Mesenchymal stem cell (in vitro differentiated cells and primary cell): ENCODE results near the gene UGT1A10.

Experiments used
- DNase-seq: peaks from one replicate; pipeline ENCODE4 v3.0.0-alpha.2; 2013
- H2AFZ ChIP-seq: one replicate; pipeline ENCODE4 v1.6.1; 2013; ENCODE audit warnings: low read depth, mild to moderate bottlenecking, control low read depth, inconsistent platforms, low read length, moderate library complexity
- H2AK5ac ChIP-seq: 2 replicates; pipeline ENCODE4 v1.6.1; 2013; ENCODE audit warnings: low read length, moderate library complexity, mild to moderate bottlenecking, inconsistent platforms; ENCODE audit not compliant: severe bottlenecking
- H2BK120ac ChIP-seq: one replicate; pipeline ENCODE4 v1.6.1; 2013; ENCODE audit warnings: low read depth, mild to moderate bottlenecking, inconsistent platforms, low read length, moderate library complexity
- H2BK12ac ChIP-seq, 2 experiments: one replicate each; pipeline ENCODE4 v1.6.1; 2013; ENCODE audit warnings: inconsistent platforms in 2 of 2, low read length in 2 of 2, mild to moderate bottlenecking in 2 of 2, moderate library complexity in 2 of 2, control low read depth in 1 of 2
- H2BK15ac ChIP-seq: one replicate; pipeline ENCODE4 v1.6.1; 2013; ENCODE audit warnings: mild to moderate bottlenecking, low read depth, inconsistent platforms; ENCODE audit not compliant: poor library complexity, severe bottlenecking
- H2BK5ac ChIP-seq: 2 replicates; pipeline ENCODE4 v1.6.1; 2013; ENCODE audit warnings: low read depth, mild to moderate bottlenecking, low read length, control low read depth, inconsistent platforms; ENCODE audit not compliant: poor library complexity, severe bottlenecking
- H3K14ac ChIP-seq, 2 experiments: one replicate each; pipeline ENCODE4 v1.6.1; 2013; ENCODE audit warnings: inconsistent platforms in 2 of 2, low read length in 2 of 2, control low read depth in 1 of 2, mild to moderate bottlenecking in 1 of 2, moderate library complexity in 1 of 2
- H3K18ac ChIP-seq, 2 experiments: one replicate each; pipeline ENCODE4 v1.6.1; 2013; ENCODE audit warnings: inconsistent platforms in 2 of 2, low read length in 2 of 2, control low read depth in 1 of 2, low read depth in 1 of 2, mild to moderate bottlenecking in 1 of 2
- H3K23ac ChIP-seq, 2 experiments: one replicate each; pipeline ENCODE4 v1.6.1; 2013; ENCODE audit warnings: inconsistent platforms in 2 of 2, low read length in 2 of 2, mild to moderate bottlenecking in 2 of 2, moderate library complexity in 2 of 2, control low read depth in 1 of 2
- H3K27ac ChIP-seq: 2 replicates; pipeline ENCODE4 v1.5.1; 2013; ENCODE audit warnings: mild to moderate bottlenecking, moderate library complexity, low read length, control low read depth, inconsistent platforms; ENCODE audit not compliant: poor library complexity, severe bottlenecking
- H3K27me3 ChIP-seq, 2 experiments: 2 replicates each; pipeline versions ENCODE4 v1.6.1 to v1.7.0; 2013; ENCODE audit warnings: low read length in 2 of 2, mild to moderate bottlenecking in 2 of 2, moderate library complexity in 2 of 2, control low read depth in 1 of 2, inconsistent platforms in 1 of 2; ENCODE audit not compliant: control insufficient read depth in 1 of 2, insufficient read depth in 1 of 2
- H3K36me3 ChIP-seq, 2 experiments: 2 replicates each; pipeline versions ENCODE4 v1.6.1 to v1.7.0; 2013; ENCODE audit warnings: low read length in 2 of 2, control low read depth in 1 of 2, inconsistent platforms in 1 of 2, low read depth in 1 of 2, mild to moderate bottlenecking in 1 of 2; ENCODE audit not compliant: insufficient read depth in 2 of 2, control insufficient read depth in 1 of 2
- H3K4ac ChIP-seq, 2 experiments: one replicate each; pipeline ENCODE4 v1.6.1; 2013; ENCODE audit warnings: inconsistent platforms in 2 of 2, low read length in 2 of 2, mild to moderate bottlenecking in 2 of 2, moderate library complexity in 2 of 2, control low read depth in 1 of 2, low read depth in 1 of 2
- H3K4me1 ChIP-seq: 2 replicates; pipeline ENCODE4 v1.6.1; 2013; ENCODE audit warnings: low read depth, low read length, control low read depth; ENCODE audit not compliant: control insufficient read depth, insufficient read depth
- H3K4me2 ChIP-seq: 2 replicates; pipeline ENCODE4 v1.6.1; 2013; ENCODE audit warnings: low read length, mild to moderate bottlenecking, inconsistent platforms; ENCODE audit not compliant: poor library complexity, severe bottlenecking
- H3K4me3 ChIP-seq, 2 experiments: 2 replicates each; pipeline versions ENCODE4 v1.5.1 to v1.7.0; 2013; ENCODE audit warnings: low read length in 2 of 2, mild to moderate bottlenecking in 2 of 2, control low read depth in 1 of 2, low read depth in 1 of 2; ENCODE audit not compliant: insufficient read depth in 1 of 2
- H3K79me1 ChIP-seq: replicated peaks from 2 replicates; pipeline ENCODE4 v1.6.1; 2013; ENCODE audit warnings: mild to moderate bottlenecking, control low read depth, low read length, inconsistent platforms; ENCODE audit not compliant: poor library complexity, severe bottlenecking
- H3K9ac ChIP-seq: 2 replicates; pipeline ENCODE4 v1.7.0; 2013; ENCODE audit warnings: mild to moderate bottlenecking, low read length, moderate library complexity
- H3K9me3 ChIP-seq: 2 replicates; pipeline ENCODE4 v1.7.0; 2013; ENCODE audit warnings: mild to moderate bottlenecking, low read length; ENCODE audit not compliant: control insufficient read depth
- H4K8ac ChIP-seq: one replicate; pipeline ENCODE4 v1.6.1; 2013; ENCODE audit warnings: inconsistent platforms, mild to moderate bottlenecking, low read length, moderate library complexity
- H4K91ac ChIP-seq: one replicate; pipeline ENCODE4 v1.6.1; 2013; ENCODE audit warnings: mild to moderate bottlenecking, low read length, inconsistent platforms
- WGBS: methylation state at CpG from one replicate; pipeline ENCODE4 v1.1.7; 2013; ENCODE audit warnings: mixed read lengths; 5-methylcytosine and 5-hydroxymethylcytosine counted together

Gene UGT1A10

GRCh38 chr2:233668605-233669260, 32.5 kb downstream of the UGT1A10 start:
- Histone ChIP-seq H3K9ac (no peak overlapping the region), H3K27me3 (no peaks in the 10 kb centered on the region), H3K27ac (no peak overlapping the region), H3K18ac (no peak overlapping the region), H2AFZ (no peak overlapping the region), H3K4me3 (no peak overlapping the region), H3K9me3 (peaks cover 3% of the 10 kb centered on the region), H3K79me1 (no peaks in the 10 kb centered on the region), H3K23ac (no peak overlapping the region), H3K36me3 (no peaks in the 10 kb centered on the region), H3K14ac (no peak overlapping the region), H2AK5ac (no peak overlapping the region), H2BK5ac (no peak overlapping the region), H2BK120ac (no peak overlapping the region), H3K4ac (no peak overlapping the region), H4K91ac (no peak overlapping the region), H3K4me1 (no peaks in the 10 kb centered on the region), H2BK12ac (no peak overlapping the region), H4K8ac (no peak overlapping the region), H2BK15ac (no peak overlapping the region), H3K4me2 (no peak overlapping the region)
- 92% methylated on average over 3 of the region's 4 CpGs for WGBS
- no peak for DNase-seq

GRCh38 chr2:233671290-233672161, 35.3 kb downstream of the UGT1A10 start, which contains the start of gene UGT1A9:
Gene UGT1A9, plus strand, starts transcription at chr2:233671898. Its CDS starts 37 bp downstream, at chr2:233671935.
- H3K4ac ChIP-seq, result no peak within 1 kb of the TSS
- H2AFZ ChIP-seq, result no peak within 1 kb of the TSS
- H2BK12ac ChIP-seq, result no peak within 1 kb of the TSS
- no peak within 1 kb of the TSS for H2BK120ac ChIP-seq
- no peaks in the 10 kb centered on the region for H3K4me1 ChIP-seq
- H3K27me3 ChIP-seq, result no peaks in the 10 kb centered on the region
- no peak within 1 kb of the TSS for H3K14ac ChIP-seq
- 67% methylated on average over 5 of the region's 5 CpGs for WGBS
- no peak within 1 kb of the TSS for H3K9ac ChIP-seq
- H3K27ac ChIP-seq, result no peak within 1 kb of the TSS
- no peak within 1 kb of the TSS for H3K4me2 ChIP-seq
- H2AK5ac ChIP-seq, result no peak within 1 kb of the TSS
- H3K23ac ChIP-seq, result no peak within 1 kb of the TSS
- no peak within 1 kb of the TSS for H4K8ac ChIP-seq
- H3K79me1 ChIP-seq, result no peaks in the 10 kb centered on the region
- H2BK5ac ChIP-seq, result no peak within 1 kb of the TSS
- no peak within 1 kb of the TSS for H3K4me3 ChIP-seq
- no peak within 1 kb of the TSS for H4K91ac ChIP-seq
- H3K18ac ChIP-seq, result no peak within 1 kb of the TSS
- no peaks in the 10 kb centered on the region for H3K9me3 ChIP-seq
- no peak within 1 kb of the TSS for H2BK15ac ChIP-seq
- no peak for DNase-seq
- H3K36me3 ChIP-seq, result no peaks in the 10 kb centered on the region

- H3K27me3 ChIP-seq, result no peaks in the 10 kb centered on the region
- H4K8ac ChIP-seq, result no peak overlapping the region
- H3K4me3 ChIP-seq, result no peak overlapping the region
- no peak overlapping the region for H3K9ac ChIP-seq
- no peak overlapping the region for H3K23ac ChIP-seq
- no peak overlapping the region for H2BK120ac ChIP-seq
- no peak for DNase-seq
- H3K79me1 ChIP-seq, result no peaks in the 10 kb centered on the region
- H3K18ac ChIP-seq, result no peak overlapping the region
- no peak overlapping the region for H2AK5ac ChIP-seq
- H3K9me3 ChIP-seq, result no peaks in the 10 kb centered on the region
- H3K4ac ChIP-seq, result no peak overlapping the region
- H3K4me1 ChIP-seq, result no peaks in the 10 kb centered on the region
- H3K27ac ChIP-seq, result no peak overlapping the region
- no CpG with 5 or more reads among the region's 3 CpGs for whole genome bisulfite sequencing
- H2BK15ac ChIP-seq, result no peak overlapping the region
- H2BK12ac ChIP-seq, result no peak overlapping the region
- no peak overlapping the region for H4K91ac ChIP-seq
- no peak overlapping the region for H3K4me2 ChIP-seq
- no peaks in the 10 kb centered on the region for H3K36me3 ChIP-seq
- no peak overlapping the region for H2AFZ ChIP-seq
- no peak overlapping the region for H3K14ac ChIP-seq
- no peak overlapping the region for H2BK5ac ChIP-seq
These were observed 36.6 kb downstream of the UGT1A10 start for GRCh38 chr2:233672886-233673285.

GRCh38 chr2:233673896-233674295, 37.6 kb downstream of the UGT1A10 start:
- Histone ChIP-seq H3K9ac (no peak overlapping the region), H2BK15ac (no peak overlapping the region), H3K27ac (no peak overlapping the region), H2AFZ (no peak overlapping the region), H3K27me3 (no peaks in the 10 kb centered on the region), H3K4ac (no peak overlapping the region), H3K79me1 (no peaks in the 10 kb centered on the region), H2BK12ac (no peak overlapping the region), H4K8ac (no peak overlapping the region), H2AK5ac (no peak overlapping the region), H3K18ac (no peak overlapping the region), H3K14ac (no peak overlapping the region), H2BK5ac (no peak overlapping the region), H4K91ac (no peak overlapping the region), H2BK120ac (no peak overlapping the region), H3K23ac (no peak overlapping the region), H3K36me3 (no peaks in the 10 kb centered on the region), H3K4me2 (no peak overlapping the region), H3K4me1 (no peaks in the 10 kb centered on the region), H3K9me3 (no peaks in the 10 kb centered on the region), H3K4me3 (no peak overlapping the region)
- no peak for DNase-seq
